A673 (cell line): ENCODE data around the gene FMO5.

ENCODE experiments used
- EZH2 ChIP-seq: fragments of 200-600 bp; sonication (generic); IDR thresholded peaks from 2 replicates; pipeline ENCODE4 v1.6.1; 2017; ENCODE audit warnings: borderline replicate concordance, low read depth, mild to moderate bottlenecking, mixed read lengths, antibody characterized with exemption, low read length; ENCODE audit not compliant: poor library complexity, severe bottlenecking
- TF ChIP-seq, protein P1 (sequence below): fragments of 300-800, 200-600 bp; sonication (generic); conservative IDR thresholded peaks from 2 replicates; pipeline ENCODE4 v1.5.1; 2017; ENCODE audit warnings: low read depth, mild to moderate bottlenecking, antibody characterized with exemption, low read length, moderate library complexity, mixed read lengths

- TF ChIP-seq EZH2, result no peak
- TF ChIP-seq, protein P1, sequence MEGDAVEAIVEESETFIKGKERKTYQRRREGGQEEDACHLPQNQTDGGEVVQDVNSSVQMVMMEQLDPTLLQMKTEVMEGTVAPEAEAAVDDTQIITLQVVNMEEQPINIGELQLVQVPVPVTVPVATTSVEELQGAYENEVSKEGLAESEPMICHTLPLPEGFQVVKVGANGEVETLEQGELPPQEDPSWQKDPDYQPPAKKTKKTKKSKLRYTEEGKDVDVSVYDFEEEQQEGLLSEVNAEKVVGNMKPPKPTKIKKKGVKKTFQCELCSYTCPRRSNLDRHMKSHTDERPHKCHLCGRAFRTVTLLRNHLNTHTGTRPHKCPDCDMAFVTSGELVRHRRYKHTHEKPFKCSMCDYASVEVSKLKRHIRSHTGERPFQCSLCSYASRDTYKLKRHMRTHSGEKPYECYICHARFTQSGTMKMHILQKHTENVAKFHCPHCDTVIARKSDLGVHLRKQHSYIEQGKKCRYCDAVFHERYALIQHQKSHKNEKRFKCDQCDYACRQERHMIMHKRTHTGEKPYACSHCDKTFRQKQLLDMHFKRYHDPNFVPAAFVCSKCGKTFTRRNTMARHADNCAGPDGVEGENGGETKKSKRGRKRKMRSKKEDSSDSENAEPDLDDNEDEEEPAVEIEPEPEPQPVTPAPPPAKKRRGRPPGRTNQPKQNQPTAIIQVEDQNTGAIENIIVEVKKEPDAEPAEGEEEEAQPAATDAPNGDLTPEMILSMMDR, result no peak
Measured at GRCh38 chr1:147151244-147151643, 73.9 kb downstream of the FMO5 start.
